SK-N-DZ (cell line): ENCODE measurements around the gene NXPE2. TPM values are rescaled to one million over a fixed set of nuclear protein-coding genes. Genes with fewer than 3 reads are reported as not detected.
"Not testable (repeated sequence)": the region's sequence is repeated elsewhere in the genome, so short reads cannot be mapped to it uniquely, and the experiment has no call there.

Experiments used
- DNase-seq: peaks from one replicate; pipeline ENCODE4 v3.0.0-alpha.2; 2015; ENCODE audit warnings: low spot score
- polyA plus RNA-seq, 2 experiments: library from polyadenylated mRNA; depleted of rRNA; stranded (reverse); fragments of >200 nt; gene quantifications; 2 replicates each; pipeline ENCODE4 v1.2.3, GENCODE V29; 2014

The NXPE2 gene
- polyA plus RNA-seq (2014; cell fraction: cytosol; rRNA removed): not detected in 2 replicates
- not detected in 2 replicates for polyA plus RNA-seq (2014; cell fraction: nucleus; rRNA removed)

- no peak for DNase-seq
These were observed at the start of gene NXPE2 for GRCh38 chr11:114678125-114679036. Gene NXPE2, plus strand, starts transcription at chr11:114678527. Its CDS starts 49 bp downstream, at chr11:114678576.

GRCh38 chr11:114631445-114631965 is 46.8 kb upstream of the NXPE2 start:
- not testable (repeated sequence) for DNase-seq

DNA sequence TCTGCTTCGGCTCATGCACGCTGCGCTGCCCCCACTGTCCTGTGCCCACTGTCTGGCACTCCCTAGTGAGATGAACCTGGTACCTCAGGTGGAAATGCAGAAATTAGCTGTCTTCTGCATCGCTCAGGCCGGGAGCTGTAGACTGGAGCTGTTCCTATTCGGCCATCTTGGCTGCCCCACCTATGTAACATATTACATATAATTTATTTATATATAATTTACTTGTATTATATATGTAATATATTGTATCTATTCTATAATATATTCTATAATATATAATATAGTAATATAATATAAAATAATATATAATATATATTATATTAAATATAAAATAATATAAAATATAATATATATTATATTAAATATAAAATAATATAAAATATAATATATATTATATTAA is 38.9 kb upstream of the NXPE2 start:
- DNase-seq: not testable (repeated sequence)

GRCh38 chr11:114650661-114651060 is 27.7 kb upstream of the NXPE2 start:
- DNase-seq: no peak

- no peak for DNase-seq
These were observed 27.1 kb upstream of the NXPE2 start for GRCh38 chr11:114651145-114651718.

DNA sequence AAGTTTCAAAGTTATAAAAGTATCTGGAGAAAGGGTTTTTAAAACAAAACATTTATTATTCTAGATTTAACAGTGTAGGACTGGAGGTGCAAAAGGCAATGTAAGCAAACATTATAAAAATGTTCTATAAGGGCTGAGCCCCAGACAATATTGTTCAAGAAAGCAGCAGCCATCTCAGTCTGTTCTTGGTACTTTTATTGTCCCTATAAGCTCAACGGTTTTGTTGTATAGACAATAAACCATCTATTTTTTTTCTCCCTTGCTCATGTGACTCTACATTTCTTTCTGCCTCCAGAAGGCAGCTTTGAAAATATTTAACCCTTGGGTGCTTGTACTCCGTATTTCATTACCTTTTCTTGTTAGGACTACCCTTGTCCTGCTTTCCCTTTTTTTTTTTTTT is 25.2 kb upstream of the NXPE2 start:
- DNase-seq: no peak

DNA sequence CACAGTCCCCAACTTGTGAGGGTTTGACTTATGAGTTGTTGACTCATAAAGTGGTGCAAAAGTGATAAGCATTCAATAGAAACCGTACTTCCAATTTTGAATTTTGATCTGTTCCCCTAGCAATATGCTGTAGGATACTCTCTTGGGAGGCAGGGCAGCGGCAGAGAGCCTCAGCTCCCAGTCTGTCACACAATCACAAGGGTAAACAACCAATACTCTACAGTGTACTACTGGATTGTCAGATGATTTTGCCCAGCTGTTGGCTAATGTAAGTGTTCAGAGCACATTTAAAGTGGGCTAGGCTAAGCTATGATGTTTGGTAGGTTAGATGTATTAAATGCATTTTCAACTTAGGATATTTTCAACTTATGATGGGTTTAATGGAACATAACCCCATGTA is 13.7 kb upstream of the NXPE2 start:
- DNase-seq: no peak

DNA sequence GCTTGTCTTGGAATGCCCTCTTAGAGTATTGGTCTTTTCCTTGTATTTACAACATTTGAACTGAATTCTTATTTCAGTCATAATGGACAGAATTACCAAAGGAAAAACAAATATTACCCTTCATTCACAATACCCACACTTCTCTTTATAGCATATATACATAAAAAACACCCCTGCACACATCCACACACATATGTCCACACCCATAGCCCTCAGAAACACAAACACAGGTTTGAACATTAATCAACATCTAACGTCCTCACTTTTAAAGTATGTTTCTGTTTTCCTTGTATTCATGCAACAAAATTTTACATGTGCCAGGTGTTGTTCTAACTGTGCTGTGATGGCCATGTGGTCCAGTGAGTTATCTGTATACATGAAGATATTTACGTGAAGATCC is 11.6 kb upstream of the NXPE2 start:
- no peak for DNase-seq

DNA sequence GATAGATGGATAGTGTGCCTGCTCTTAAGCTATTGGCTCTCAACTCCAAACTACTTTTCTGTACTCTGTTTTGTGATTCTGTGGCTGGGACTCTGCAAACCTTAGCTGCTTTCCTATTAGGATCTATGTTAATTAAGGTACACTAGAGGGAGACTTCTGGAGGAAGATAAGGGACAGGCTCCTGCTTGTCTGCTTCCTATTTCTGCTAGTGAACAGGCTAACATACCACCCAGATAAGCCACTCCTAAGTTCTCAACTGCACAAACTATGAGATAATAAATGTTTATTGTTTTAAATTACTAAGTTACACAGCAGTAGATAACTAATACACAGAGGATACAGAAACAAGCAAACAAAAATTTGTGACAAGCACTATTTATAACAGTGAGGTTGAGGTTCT is 10.2 kb upstream of the NXPE2 start:
- DNase-seq: no peak

DNA sequence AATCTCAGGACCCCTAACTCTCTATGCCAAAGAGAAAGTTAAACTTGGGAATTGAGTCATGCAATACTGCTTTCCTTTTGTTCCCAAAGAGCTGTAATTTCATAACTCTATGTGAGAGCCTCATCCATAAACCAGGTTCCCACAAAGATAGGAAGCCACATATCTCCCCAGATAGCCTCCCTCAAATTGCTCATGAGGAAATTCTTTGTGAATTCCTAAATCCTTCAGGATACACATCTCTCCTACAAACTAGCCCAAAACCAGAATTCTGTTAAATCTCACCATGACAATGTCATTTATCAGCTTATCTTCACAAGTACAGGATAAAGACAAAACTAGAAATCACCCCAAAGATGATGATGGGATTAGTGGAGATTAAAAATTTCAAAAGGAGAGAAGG is 4.7 kb upstream of the NXPE2 start:
- no peak for DNase-seq

GRCh38 chr11:114679505-114679904 is 1.2 kb downstream of the NXPE2 start:
- no peak for DNase-seq

DNA sequence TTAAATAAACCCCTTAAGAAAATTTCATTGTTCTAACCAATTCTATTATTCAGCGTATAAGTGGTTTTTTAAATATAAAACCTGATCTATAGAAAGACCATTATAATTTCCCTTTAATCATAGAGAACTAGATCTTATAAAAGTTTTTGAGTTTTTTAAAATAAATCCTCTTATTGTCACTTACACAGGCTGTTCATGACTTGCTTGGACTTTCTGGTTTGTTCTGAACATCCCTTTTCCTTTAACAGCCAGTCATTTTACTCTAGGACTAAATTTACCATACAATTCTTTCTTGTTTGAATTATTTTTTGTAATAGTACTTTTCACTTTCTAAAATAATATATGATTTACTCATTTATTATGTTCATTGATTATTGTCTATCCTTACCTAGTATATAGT is 4.7 kb downstream of the NXPE2 start:
- no peak for DNase-seq

- DNase-seq: no peak
These were observed 6.3 kb downstream of the NXPE2 start for GRCh38 chr11:114684636-114685035.

DNA sequence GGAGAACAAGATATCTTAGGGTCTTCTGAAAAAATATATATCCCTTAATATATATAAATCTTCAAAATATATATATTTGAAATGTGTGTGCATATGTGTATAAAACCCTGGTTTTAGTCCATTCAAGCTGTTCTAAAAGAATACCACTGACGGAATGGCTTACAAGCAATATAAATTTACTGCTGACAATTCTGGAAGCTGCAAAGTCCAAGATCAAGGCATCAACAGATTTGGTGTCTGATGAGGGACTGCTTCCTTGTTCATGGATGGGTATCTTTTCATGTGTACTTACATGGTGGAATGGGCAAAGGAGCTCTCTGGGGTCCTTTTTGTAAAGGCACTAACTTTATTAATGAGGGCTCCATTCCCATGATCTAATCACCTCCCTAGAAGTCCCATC is 6.8 kb downstream of the NXPE2 start:
- no peak for DNase-seq

- DNase-seq: no peak
These were observed 27.1 kb downstream of the NXPE2 start for GRCh38 chr11:114705280-114706024.

DNA sequence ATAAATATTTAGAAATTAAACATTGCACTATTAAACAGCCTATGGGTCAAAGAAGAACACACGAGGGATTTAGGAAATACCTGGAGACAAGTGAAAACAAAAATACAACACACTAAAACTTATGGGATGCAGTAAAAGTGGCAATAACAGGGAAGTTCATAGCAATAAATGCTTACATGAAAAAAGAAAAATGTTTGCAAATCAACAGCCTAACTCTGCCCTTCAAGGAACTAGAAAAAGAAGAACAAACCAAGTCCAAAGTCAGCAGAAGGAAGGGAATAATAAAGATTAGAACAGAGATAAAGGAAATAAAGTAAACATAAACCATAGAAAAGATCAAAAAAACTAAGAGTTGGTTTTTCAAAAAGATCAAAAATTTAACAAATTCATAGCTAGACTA is 31.6 kb downstream of the NXPE2 start:
- DNase-seq: no peak

DNA sequence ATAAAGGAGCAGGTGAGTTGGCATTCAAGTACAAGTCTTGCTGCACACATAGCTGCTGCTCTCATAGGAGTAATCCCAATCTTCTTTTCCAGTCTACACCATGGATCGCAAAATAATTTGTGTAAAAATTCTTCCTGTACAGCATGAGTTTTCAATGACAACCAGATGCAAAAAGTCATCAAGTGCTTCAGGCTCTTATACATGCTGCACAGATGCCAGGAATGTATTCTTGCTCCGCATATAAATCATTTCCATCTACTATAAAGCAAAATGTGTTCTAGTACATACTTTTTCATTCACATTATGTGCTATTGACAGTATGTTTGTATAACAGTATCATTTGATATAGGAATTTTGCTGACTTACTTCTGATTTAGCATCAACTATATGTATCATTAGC is 35.4 kb downstream of the NXPE2 start:
- DNase-seq: no peak

DNA sequence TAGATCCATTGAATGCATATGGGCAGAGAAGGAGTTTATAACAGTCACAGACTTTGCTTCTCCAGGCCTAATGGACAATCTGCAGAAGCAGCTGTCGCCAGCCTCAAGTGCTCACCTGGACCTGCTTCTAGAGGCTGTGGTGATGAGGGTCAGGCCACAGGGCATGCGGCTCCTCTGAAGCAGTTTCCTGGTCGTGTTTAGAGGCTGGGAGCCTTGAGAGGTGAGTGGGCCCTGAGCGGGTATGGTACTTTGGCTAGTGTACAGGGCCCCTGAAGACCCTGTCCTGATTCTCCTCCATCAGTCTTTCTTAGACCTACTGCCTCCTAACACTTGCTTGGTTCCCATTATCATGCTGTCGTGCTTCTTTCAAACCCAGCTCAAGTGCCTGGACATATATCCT is 41.2 kb downstream of the NXPE2 start:
- DNase-seq: no peak

GRCh38 chr11:114724916-114725524 is 46.7 kb downstream of the NXPE2 start:
- DNase-seq: no peak

GRCh38 chr11:114725623-114726022 is 47.3 kb downstream of the NXPE2 start:
- DNase-seq: no peak

DNA sequence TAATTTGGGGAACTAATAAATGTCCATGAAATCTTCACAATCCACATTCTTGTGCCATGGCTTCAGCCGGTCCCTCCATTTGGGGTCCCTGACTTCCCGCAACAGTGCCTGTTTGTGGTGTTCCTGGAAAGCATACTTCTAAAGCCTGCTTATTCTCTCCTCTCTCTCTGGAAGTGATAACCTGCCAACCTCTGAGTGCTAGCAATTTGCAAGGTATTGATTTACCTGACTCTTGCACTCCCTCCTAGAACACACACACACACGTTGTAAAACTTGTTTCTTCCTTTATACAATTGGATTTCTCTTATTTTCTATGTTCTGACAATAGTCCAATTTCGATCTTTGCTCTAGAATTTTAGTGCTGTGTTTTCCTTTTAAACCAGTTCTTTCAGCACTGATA is 58.5 kb downstream of the NXPE2 start:
- no peak for DNase-seq

DNA sequence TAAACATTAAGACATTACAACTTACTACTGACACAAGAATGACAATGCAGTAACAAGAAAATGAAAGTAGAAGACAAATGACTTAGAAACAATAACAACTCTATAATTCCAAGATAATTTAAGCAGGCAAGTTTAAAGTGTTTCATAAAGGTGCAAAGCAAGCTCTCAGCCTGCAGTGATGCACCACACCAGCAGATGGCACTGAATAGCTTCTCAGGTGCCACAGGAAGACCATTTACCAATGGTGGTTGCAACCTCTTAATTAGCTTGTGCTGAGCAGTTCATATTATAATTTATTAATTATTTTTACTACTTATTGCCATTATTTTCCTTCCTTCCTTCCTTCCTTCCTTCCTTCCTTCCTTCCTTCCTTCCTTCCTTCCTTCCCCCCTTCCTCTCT is 60.6 kb downstream of the NXPE2 start:
- peak; percentile 11 for DNase-seq
